Suprapubic skin (tissue), 4 donors: ENCODE data around the gene EEFSEC.

Experiments used
- CTCF ChIP-seq, 2 donors: fragments of 200-600 bp in 1 of 2; fragments of 450-650 bp in 1 of 2; sonication (generic) in 1 of 2; IDR thresholded peaks; one replicate each; pipeline ENCODE4 v1.5.1; 2016 to 2019; ENCODE audit warnings: antibody characterized with exemption in 2 of 2, mild to moderate bottlenecking in 1 of 2, moderate library complexity in 1 of 2
- EP300 ChIP-seq: sonication (generic); formaldehyde crosslinking; IDR thresholded peaks from one replicate; pipeline ENCODE4 v1.6.1; 2017; ENCODE audit warnings: antibody characterized with exemption
- POLR2A ChIP-seq, 2 donors: fragments of 450-650 bp; IDR thresholded peaks; one replicate each; pipeline ENCODE4 v1.6.1; 2017; ENCODE audit warnings: antibody characterized with exemption in 2 of 2, mild to moderate bottlenecking in 2 of 2, moderate library complexity in 2 of 2
- POLR2AphosphoS5 ChIP-seq, 3 donors: sonication (generic); formaldehyde crosslinking; IDR thresholded peaks; one replicate each; pipeline ENCODE4 v1.6.1; 2017; ENCODE audit warnings: antibody characterized with exemption in 3 of 3

DNA sequence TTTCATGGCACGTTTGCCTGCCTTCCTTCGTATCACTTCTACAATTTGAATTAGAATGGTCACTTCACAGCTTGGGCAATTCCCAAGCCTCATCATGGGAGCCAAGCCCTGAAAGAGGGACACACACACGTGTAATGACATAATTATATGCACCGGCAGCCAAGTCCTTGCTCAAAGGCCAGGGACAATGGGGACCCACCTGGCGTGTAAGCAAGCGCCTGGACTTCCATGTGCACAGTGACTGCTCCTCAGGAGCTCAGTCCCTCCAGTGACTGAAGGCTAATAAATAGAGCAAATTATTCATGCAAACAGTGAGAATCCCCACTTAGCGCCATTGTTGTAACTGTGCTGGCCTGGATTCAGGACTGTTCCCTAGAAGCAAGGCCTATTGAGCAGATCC is 198.3 kb downstream of the EEFSEC start:
- TF ChIP-seq CTCF (IDR thresholded peaks at IDR 0.05) (no peak), POLR2A (IDR thresholded peaks at IDR 0.05) (no peak), POLR2AphosphoS5 (IDR thresholded peaks at IDR 0.05) (no peak), EP300 (no peak)
